PC-3 (cell line): ENCODE measurements around the gene IFIT2. TPM values are rescaled to one million over a fixed set of nuclear protein-coding genes. Genes with fewer than 3 reads are reported as not detected.
"Not testable (repeated sequence)": the region's sequence is repeated elsewhere in the genome, so short reads cannot be mapped to it uniquely, and the experiment has no call there.

Experiments used
- ATAC-seq: fragments of 200-7000 bp; cut with Tn5 transposase; 2 replicates; pipeline ENCODE4 v1.9.1; 2020; ENCODE audit warnings: mild to moderate bottlenecking, moderate library complexity
- BruUV-seq: library from RNA; stranded (reverse); fragments of 400-500 nt; replicated peaks from 2 replicates; lab custom pipeline; 2021; lab: Mats Ljungman, UMichigan
- CTCF ChIA-PET: fragments of 300-600 bp; sonication (Branson Sonifier 250); formaldehyde crosslinking; loops from one replicate; lab custom pipeline; 2022; ENCODE audit warnings: antibody characterized with exemption; lab: Charles Lee
- POLR2A ChIA-PET: fragments of 300-600 bp; sonication (Branson Sonifier 250); formaldehyde crosslinking; loops from one replicate; lab custom pipeline; 2022; ENCODE audit warnings: antibody characterized with exemption; ENCODE audit not compliant: unreplicated experiment; lab: Charles Lee
- DNase-seq: peaks from one replicate; pipeline ENCODE4 v3.0.0-alpha.2; 2015
- H2AFZ ChIP-seq: fragments of 300-600 bp; sonication (generic); 2 replicates; pipeline ENCODE4 v1.6.0; 2016; ENCODE audit warnings: antibody characterized with exemption, low read length
- H3F3A ChIP-seq: fragments of 300-600 bp; sonication (generic); one replicate; pipeline ENCODE4 v1.6.0; 2017; ENCODE audit warnings: antibody characterized with exemption, low read length, control low read depth, mild to moderate bottlenecking; ENCODE audit not compliant: unreplicated experiment
- H3K27ac ChIP-seq: fragments of 300-600 bp; sonication (generic); 2 replicates; pipeline ENCODE4 v1.5.1; 2016; ENCODE audit warnings: mild to moderate bottlenecking, low read length
- H3K27me3 ChIP-seq: fragments of 300-600 bp; sonication (generic); 2 replicates; pipeline ENCODE4 v1.6.1; 2016; ENCODE audit warnings: low read length, mixed read lengths
- H3K36me3 ChIP-seq: fragments of 300-600 bp; sonication (generic); 2 replicates; pipeline ENCODE4 v1.6.1; 2016; ENCODE audit warnings: low read depth, mixed run types, low read length, mixed read lengths
- H3K4me1 ChIP-seq: fragments of 300-600 bp; sonication (generic); 2 replicates; pipeline ENCODE4 v1.5.1; 2016; ENCODE audit warnings: low read length; ENCODE audit not compliant: insufficient read depth
- H3K4me2 ChIP-seq: fragments of 300-600 bp; sonication (generic); 2 replicates; pipeline ENCODE4 v1.6.0; 2016; ENCODE audit warnings: low read length
- H3K4me3 ChIP-seq: fragments of 300-600 bp; sonication (generic); 2 replicates; pipeline ENCODE4 v1.5.1; 2016; ENCODE audit warnings: mild to moderate bottlenecking, low read length, mixed read lengths
- H3K79me2 ChIP-seq: fragments of 300-600 bp; sonication (generic); 2 replicates; pipeline ENCODE4 v1.6.1; 2017; ENCODE audit warnings: low read length, mixed read lengths
- H3K9ac ChIP-seq: fragments of 300-600 bp; sonication (generic); 2 replicates; pipeline ENCODE4 v1.6.0; 2016; ENCODE audit warnings: mild to moderate bottlenecking, low read length
- H3K9me2 ChIP-seq: fragments of 300-600 bp; sonication (generic); replicated peaks from 2 replicates; pipeline ENCODE4 v1.6.1; 2016; ENCODE audit warnings: mixed run types, low read length, mixed read lengths
- H3K9me3 ChIP-seq: fragments of 300-600 bp; sonication (generic); 2 replicates; pipeline ENCODE4 v1.6.1; 2016; ENCODE audit warnings: low read length, mixed read lengths
- H4K20me1 ChIP-seq: fragments of 300-600 bp; sonication (generic); 2 replicates; pipeline ENCODE4 v1.6.1; 2016; ENCODE audit warnings: low read length, mixed read lengths
- CTCF ChIP-seq: fragments of 300-600 bp; sonication (generic); conservative IDR thresholded peaks from 2 replicates; pipeline ENCODE4 v1.5.1; 2017; ENCODE audit warnings: antibody characterized with exemption, low read depth, mild to moderate bottlenecking, low read length
- EZH2 ChIP-seq: fragments of 300-600 bp; sonication (generic); IDR thresholded peaks from one replicate; pipeline ENCODE4 v1.6.1; 2017; ENCODE audit warnings: antibody characterized with exemption, mild to moderate bottlenecking, low read length; ENCODE audit not compliant: unreplicated experiment
- EZH2phosphoT487 ChIP-seq: fragments of 300-600 bp; sonication (generic); IDR thresholded peaks from 2 replicates; pipeline ENCODE4 v1.6.1; 2018; ENCODE audit warnings: mild to moderate bottlenecking, antibody characterized with exemption, low read length, borderline replicate concordance
- intact Hi-C: fragments of 100-400 bp; cut with micrococcal nuclease; formaldehyde crosslinking; loops from 2 replicates; pipeline ENCODE4 v1.9.0; 2023
- total RNA-seq: library from RNA; depleted of rRNA; stranded (reverse); fragments of >200 nt; gene quantifications from 2 replicates; pipeline ENCODE4 v1.2.3, GENCODE V29; 2014

The IFIT2 gene
- total RNA-seq, 1 experiment from 2014 or later, result 8.6 TPM

GRCh38 chr10:89310056-89310893 is 8.4 kb downstream of the IFIT2 start:
- H2AFZ ChIP-seq, result no peak overlapping the region
- no peak overlapping the region for H3K27ac ChIP-seq
- no peak overlapping the region for H3K9ac ChIP-seq
- 0 out of 2 replicates have a peak, but pooled peaks cover 7% of the 10 kb centered on the region for H3K36me3 ChIP-seq
- no peak overlapping the region for H3K4me2 ChIP-seq
- CTCF ChIA-PET, result no interaction called here
- no peaks in the 10 kb centered on the region for H3K4me1 ChIP-seq
- H3K9me2 ChIP-seq, result no peaks in the 10 kb centered on the region
- POLR2A ChIA-PET, result no interaction called here
- no peaks in the 10 kb centered on the region for H3K27me3 ChIP-seq
- intact Hi-C loops, result no loop called here
- no peaks in the 10 kb centered on the region for H3F3A ChIP-seq
- no TSS peak for BruUV-seq
- TF ChIP-seq EZH2phosphoT487 (no peak), EZH2 (no peak), CTCF (no peak)
- no peaks in the 10 kb centered on the region for H3K79me2 ChIP-seq
- DNase-seq (no peak), ATAC-seq (peak; percentile 33; the same call in 1 of the 2 replicates)
- H3K4me3 ChIP-seq, result no peak overlapping the region
- H3K9me3 ChIP-seq, result no peaks in the 10 kb centered on the region
- H4K20me1 ChIP-seq, result no peaks in the 10 kb centered on the region

- H3K9me3 ChIP-seq, result no peaks in the 10 kb centered on the region
- no peak overlapping the region for H3K4me3 ChIP-seq
- ChIA-PET CTCF (interaction anchor here (0.6 kb wide), 1 partner anchor 40 kb away, joined by 5 read pairs; no protein-coding TSS in a partner anchor), POLR2A (no interaction called here)
- no TSS peak for BruUV-seq
- no peak overlapping the region for H2AFZ ChIP-seq
- H4K20me1 ChIP-seq, result no peaks in the 10 kb centered on the region
- no peaks in the 10 kb centered on the region for H3K9me2 ChIP-seq
- no peak overlapping the region for H3K9ac ChIP-seq
- no peaks in the 10 kb centered on the region for H3K27me3 ChIP-seq
- no peak overlapping the region for H3K4me2 ChIP-seq
- no peaks in the 10 kb centered on the region for H3F3A ChIP-seq
- H3K27ac ChIP-seq, result no peak overlapping the region
- intact Hi-C loops, result no loop called here
- no peaks in the 10 kb centered on the region for H3K79me2 ChIP-seq
- H3K4me1 ChIP-seq, result no peaks in the 10 kb centered on the region
- no peaks in the 10 kb centered on the region for H3K36me3 ChIP-seq
- DNase-seq, result no peak
- TF ChIP-seq CTCF, result no peak
- no peak for TF ChIP-seq EZH2
- no peak for TF ChIP-seq EZH2phosphoT487
- no peak for ATAC-seq
Measured at GRCh38 chr10:89312973-89313372, 11.1 kb downstream of the IFIT2 start.

GRCh38 chr10:89314676-89315075 is 12.8 kb downstream of the IFIT2 start:
- TF ChIP-seq EZH2phosphoT487, result no peak
- TF ChIP-seq EZH2, result no peak
- no peak for TF ChIP-seq CTCF
- H3K79me2 ChIP-seq, result no peaks in the 10 kb centered on the region
- no peaks in the 10 kb centered on the region for H3K27me3 ChIP-seq
- H3K4me2 ChIP-seq, result no peak overlapping the region
- no peak overlapping the region for H2AFZ ChIP-seq
- H3K36me3 ChIP-seq, result no peaks in the 10 kb centered on the region
- ChIA-PET CTCF (no interaction called here), POLR2A (no interaction called here)
- ATAC-seq (no peak), DNase-seq (no peak)
- H4K20me1 ChIP-seq, result no peaks in the 10 kb centered on the region
- no peak overlapping the region for H3K27ac ChIP-seq
- no peaks in the 10 kb centered on the region for H3K9me2 ChIP-seq
- intact Hi-C loops, result no loop called here
- H3K9me3 ChIP-seq, result no peaks in the 10 kb centered on the region
- no TSS peak for BruUV-seq
- H3K4me3 ChIP-seq, result no peak overlapping the region
- no peaks in the 10 kb centered on the region for H3K4me1 ChIP-seq
- H3K9ac ChIP-seq, result no peak overlapping the region
- no peaks in the 10 kb centered on the region for H3F3A ChIP-seq

- H3K4me2 ChIP-seq, H3K79me2 ChIP-seq, H3K36me3 ChIP-seq, H3K27ac ChIP-seq, H3K9ac ChIP-seq, intact Hi-C loops, H3K27me3 ChIP-seq, H2AFZ ChIP-seq, H3K4me1 ChIP-seq, BruUV-seq, H3F3A ChIP-seq, CTCF ChIA-PET, ATAC-seq, H3K9me3 ChIP-seq, POLR2A ChIA-PET, H4K20me1 ChIP-seq, DNase-seq, H3K9me2 ChIP-seq, H3K4me3 ChIP-seq: not testable (repeated sequence)
Measured at GRCh38 chr10:89318047-89318446, 16.2 kb downstream of the IFIT2 start.
